Erythroblast (primary cell): ENCODE data around the gene CD83.

Experiments
- GATA1 ChIP-seq: IDR thresholded peaks from 2 replicates; pipeline ENCODE4 v1.6.1; 2011; ENCODE audit warnings: low read depth, mild to moderate bottlenecking, control low read depth, low read length, moderate library complexity
- POLR2A ChIP-seq: IDR thresholded peaks from 2 replicates; pipeline ENCODE4 v1.6.1; 2011; ENCODE audit warnings: mild to moderate bottlenecking, low read length

DNA sequence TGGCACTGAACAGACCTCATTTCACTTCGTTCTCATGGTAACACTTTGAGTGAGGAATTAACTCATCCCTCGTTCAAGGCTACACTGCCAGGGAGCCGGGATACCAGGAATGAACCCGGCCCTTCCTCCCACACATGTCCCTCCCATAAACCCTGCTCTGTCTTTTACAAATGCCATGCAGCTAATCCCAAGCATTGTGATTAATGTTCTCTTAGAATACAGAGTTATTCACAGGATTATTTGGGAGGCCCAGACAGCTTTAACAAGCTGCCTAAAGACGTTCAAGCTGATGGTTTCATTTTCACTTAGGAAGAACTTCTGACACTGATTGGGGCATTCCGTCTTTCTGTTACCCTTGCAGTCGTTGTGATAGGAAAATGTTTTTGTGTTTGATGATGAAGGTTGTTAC is 42.5 kb upstream of the CD83 start:
- no peak for TF ChIP-seq POLR2A
- TF ChIP-seq GATA1, result no peak
